Esophagus muscularis mucosa (tissue), 4 donors: ENCODE data around the gene CEP170B. TPM values are rescaled to one million over a fixed set of nuclear protein-coding genes. Genes with fewer than 3 reads are reported as not detected.

Source experiments
- DNase-seq: peaks from one replicate; pipeline ENCODE4 v3.0.0-alpha.2; 2017; ENCODE audit errors: extremely low spot score
- H3K27ac ChIP-seq, 4 donors: fragments of 200-600 bp; sonication (generic); replicated peaks in 1 of 4; 1 replicate in 3 of 4; 2 replicates in 1 of 4; pipeline ENCODE4 v1.5.1; 2016 to 2019; ENCODE audit warnings: mild to moderate bottlenecking in 1 of 4
- H3K27me3 ChIP-seq, 4 donors: fragments of 200-600 bp; sonication (generic); one replicate each; pipeline versions ENCODE4 v1.5.1 to v1.6.0; 2016 to 2019
- H3K36me3 ChIP-seq, 4 donors: fragments of 200-600 bp; sonication (generic); one replicate each; pipeline ENCODE4 v1.5.1; 2016 to 2019
- H3K4me1 ChIP-seq, 4 donors: fragments of 200-600 bp; sonication (generic); one replicate each; pipeline ENCODE4 v1.5.1; 2016 to 2019
- H3K4me3 ChIP-seq, 4 donors: fragments of 200-600 bp; sonication (generic); 1 replicate in 2 of 4; 2 replicates in 2 of 4; pipeline ENCODE4 v1.5.1; 2016 to 2019; ENCODE audit warnings: mild to moderate bottlenecking in 4 of 4, moderate library complexity in 1 of 4
- H3K9me3 ChIP-seq, 4 donors: fragments of 200-600 bp; sonication (generic); 1 replicate in 3 of 4; 2 replicates in 1 of 4; pipeline ENCODE4 v1.5.1; 2016 to 2019
- EP300 ChIP-seq: sonication (generic); formaldehyde crosslinking; IDR thresholded peaks from one replicate; pipeline ENCODE4 v1.6.1; 2017; ENCODE audit warnings: antibody characterized with exemption
- POLR2A ChIP-seq: fragments of 450-650 bp; IDR thresholded peaks from one replicate; pipeline ENCODE4 v1.6.1; 2017; ENCODE audit warnings: antibody characterized with exemption, moderate library complexity, mild to moderate bottlenecking, low read depth
- POLR2AphosphoS5 ChIP-seq, 2 donors: sonication (generic); formaldehyde crosslinking; IDR thresholded peaks; one replicate each; pipeline ENCODE4 v1.6.1; 2017; ENCODE audit warnings: antibody characterized with exemption in 2 of 2
- WGBS: methylation state at CpG from one replicate; pipeline ENCODE4 v1.1.5; 2018; 5-methylcytosine and 5-hydroxymethylcytosine counted together
- intact Hi-C: fragments of 100-400 bp; cut with DNase I; formaldehyde crosslinking; loops from one replicate; pipeline ENCODE4 v1.15.1; 2023
- total RNA-seq, 4 donors: library from RNA; depleted of rRNA; stranded (reverse); fragments of >200 nt; gene quantifications; one replicate each; pipeline versions ENCODE4 v1.1.0 to v1.2.1, GENCODE V29; 2016
- TF ChIP-seq, protein P1 (sequence below), 3 experiments: fragments of 200-600 bp in 2 of 3; fragments of 450-650 bp in 1 of 3; sonication (generic) in 2 of 3; IDR thresholded peaks; one replicate each; pipeline ENCODE4 v1.5.1; 2017 to 2019; ENCODE audit warnings: antibody characterized with exemption in 3 of 3, mild to moderate bottlenecking in 2 of 3, moderate library complexity in 1 of 3

CEP170B gene
- total RNA-seq, 4 donors from 2014 or later, result 24.1 to 70.6 (median 45.7) TPM

DNA sequence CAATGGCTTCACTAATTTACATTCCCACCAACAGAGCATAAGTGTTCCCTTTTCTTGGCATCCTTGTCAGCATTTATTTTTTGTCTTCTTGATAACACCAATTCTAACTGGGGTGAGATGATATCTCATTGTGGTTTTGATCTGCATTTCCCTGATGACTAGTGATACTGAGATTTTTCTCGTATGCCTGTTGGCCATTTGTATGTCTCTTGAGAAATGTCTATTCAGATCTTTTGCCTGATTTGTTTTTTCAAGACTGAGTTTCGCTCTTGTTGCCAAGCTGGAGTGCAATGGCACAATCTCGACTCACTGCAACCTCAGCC, 54.9 kb downstream of the CEP170B start:
- Histone ChIP-seq H3K4me1 (peaks cover 0 to 2% (median 0%) of the 10 kb centered on the region in 4 donors), H3K4me3 (no peak overlapping the region), H3K27ac (no peak overlapping the region), H3K36me3 (no peaks in the 10 kb centered on the region), H3K9me3 (peaks cover 0 to 7% (median 6%) of the 10 kb centered on the region in 4 donors), H3K27me3 (no peaks in the 10 kb centered on the region)
- 65% methylated on average over 3 of the region's 3 CpGs for WGBS
- intact Hi-C loops, result no loop called here
- TF ChIP-seq EP300, result no peak
- no peak for TF ChIP-seq POLR2A
- no peak for TF ChIP-seq POLR2AphosphoS5 (IDR thresholded peaks at IDR 0.05)
- TF ChIP-seq, protein P1, sequence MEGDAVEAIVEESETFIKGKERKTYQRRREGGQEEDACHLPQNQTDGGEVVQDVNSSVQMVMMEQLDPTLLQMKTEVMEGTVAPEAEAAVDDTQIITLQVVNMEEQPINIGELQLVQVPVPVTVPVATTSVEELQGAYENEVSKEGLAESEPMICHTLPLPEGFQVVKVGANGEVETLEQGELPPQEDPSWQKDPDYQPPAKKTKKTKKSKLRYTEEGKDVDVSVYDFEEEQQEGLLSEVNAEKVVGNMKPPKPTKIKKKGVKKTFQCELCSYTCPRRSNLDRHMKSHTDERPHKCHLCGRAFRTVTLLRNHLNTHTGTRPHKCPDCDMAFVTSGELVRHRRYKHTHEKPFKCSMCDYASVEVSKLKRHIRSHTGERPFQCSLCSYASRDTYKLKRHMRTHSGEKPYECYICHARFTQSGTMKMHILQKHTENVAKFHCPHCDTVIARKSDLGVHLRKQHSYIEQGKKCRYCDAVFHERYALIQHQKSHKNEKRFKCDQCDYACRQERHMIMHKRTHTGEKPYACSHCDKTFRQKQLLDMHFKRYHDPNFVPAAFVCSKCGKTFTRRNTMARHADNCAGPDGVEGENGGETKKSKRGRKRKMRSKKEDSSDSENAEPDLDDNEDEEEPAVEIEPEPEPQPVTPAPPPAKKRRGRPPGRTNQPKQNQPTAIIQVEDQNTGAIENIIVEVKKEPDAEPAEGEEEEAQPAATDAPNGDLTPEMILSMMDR (IDR thresholded peaks at IDR 0.05), result no peak
- DNase-seq, result no peak

DNA sequence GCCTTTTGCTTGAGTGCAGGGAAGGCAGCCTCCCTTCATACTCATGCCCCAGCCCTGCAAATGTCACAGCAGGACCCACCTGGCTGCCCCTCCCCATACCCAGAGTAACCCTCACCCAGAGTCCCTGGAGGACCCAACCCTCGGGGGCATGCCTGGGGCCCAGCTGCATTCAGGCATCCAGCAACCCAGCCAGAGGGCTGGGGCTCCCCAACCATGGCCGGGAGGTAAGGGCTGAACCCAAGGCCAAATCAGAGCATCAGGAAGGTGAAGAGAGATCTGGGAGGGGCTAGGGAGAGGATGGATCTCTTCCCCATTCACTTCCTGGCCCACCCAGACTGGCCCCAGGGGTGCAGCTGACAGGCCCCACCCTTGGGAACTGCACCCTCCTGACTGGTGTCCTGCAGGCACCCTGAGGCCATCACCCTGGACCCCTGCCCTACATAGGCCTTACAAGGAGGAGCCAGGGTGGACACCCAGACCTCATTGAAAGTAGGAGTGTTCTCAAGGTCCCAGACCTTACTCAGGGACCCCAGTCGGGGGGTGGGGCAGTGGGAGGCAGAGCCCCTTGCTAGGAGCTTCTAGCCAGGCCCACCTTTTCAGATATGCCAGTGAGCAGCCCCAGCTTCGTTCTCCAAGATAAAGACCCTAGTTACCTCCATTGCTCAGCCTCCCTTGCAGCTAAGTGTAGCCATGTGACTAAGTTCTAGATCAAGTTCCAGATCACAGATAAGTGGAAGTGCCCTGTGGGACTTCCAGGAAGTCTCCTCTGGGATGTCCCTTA, 58.8 kb downstream of the CEP170B start:
- DNase-seq, result no peak
- WGBS, result 88% methylated on average over 1 of the region's 4 CpGs

DNA sequence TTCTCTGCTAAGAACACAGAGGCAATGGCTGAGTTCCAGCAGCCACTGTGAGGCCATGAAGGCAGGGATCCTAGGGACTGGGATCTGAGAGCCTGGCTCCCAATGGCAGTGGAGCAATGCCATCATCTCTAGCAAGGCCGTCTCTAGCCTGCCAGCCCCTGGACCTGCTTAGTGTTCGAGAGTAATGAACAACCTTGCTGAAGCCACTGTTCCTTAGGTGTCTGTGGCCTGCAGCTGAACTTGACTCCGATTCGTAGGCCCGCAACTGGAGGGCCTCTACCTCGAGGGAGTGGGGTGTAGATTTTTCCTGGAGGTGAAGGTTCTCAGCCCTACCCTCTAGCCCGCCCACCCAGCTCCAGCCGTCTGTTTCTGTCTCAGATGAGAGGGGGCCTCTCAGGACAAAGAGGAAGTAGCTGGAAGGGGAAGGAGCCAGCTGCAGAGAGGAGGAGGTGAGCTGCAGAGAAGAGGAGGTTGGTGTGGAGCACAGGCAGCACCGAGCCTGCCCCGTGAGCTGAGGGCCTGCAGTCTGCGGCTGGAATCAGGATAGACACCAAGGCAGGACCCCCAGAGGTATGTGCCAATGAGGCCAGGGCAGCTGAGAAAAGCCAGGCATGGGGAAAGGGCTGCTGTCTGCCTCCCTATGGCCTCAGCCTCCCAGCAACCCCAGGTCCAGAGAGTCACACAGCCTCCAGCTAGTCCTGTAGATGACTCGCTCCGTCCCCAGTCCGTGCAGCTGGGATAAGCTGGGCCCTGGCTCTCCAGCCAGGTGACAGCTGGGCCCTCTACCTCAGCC, 59.5 kb downstream of the CEP170B start, which contains the start of gene PLD4:
PLD4 (plus strand) TSS at position 459 of the 793 bp plus-strand sequence. CDS start 2,262 bp downstream, outside the sequence.
- peaks cover 0 to 7% (median 6%) of the 10 kb centered on the region in 4 donors for H3K9me3 ChIP-seq
- no peak for DNase-seq
- H3K4me1 ChIP-seq, result peaks cover 0 to 4% (median 0%) of the 10 kb centered on the region in 4 donors
- H3K27ac ChIP-seq, result no peak within 1 kb of the TSS
- H3K4me3 ChIP-seq, result no peak within 1 kb of the TSS
- intact Hi-C loops, result no loop called here
- TF ChIP-seq POLR2AphosphoS5 (IDR thresholded peaks at IDR 0.05) (no peak), EP300 (no peak), POLR2A (no peak)
- TF ChIP-seq, protein P1 (IDR thresholded peaks at IDR 0.05), result no peak
- WGBS, result 59% methylated on average over 7 of the region's 14 CpGs
- no peaks in the 10 kb centered on the region for H3K36me3 ChIP-seq
- no peaks in the 10 kb centered on the region for H3K27me3 ChIP-seq

More for the DNA sequence above, 58.8 kb downstream of the CEP170B start:
- Histone ChIP-seq H3K36me3 (no peaks in the 10 kb centered on the region), H3K9me3 (peaks cover 0 to 7% (median 6%) of the 10 kb centered on the region in 4 donors), H3K4me1 (peaks cover 0 to 4% (median 0%) of the 10 kb centered on the region in 4 donors), H3K4me3 (no peak overlapping the region), H3K27me3 (no peaks in the 10 kb centered on the region), H3K27ac (no peak overlapping the region)
- TF ChIP-seq EP300 (no peak), POLR2AphosphoS5 (IDR thresholded peaks at IDR 0.05) (no peak), POLR2A (no peak)
- TF ChIP-seq, protein P1 (IDR thresholded peaks at IDR 0.05), result no peak
- intact Hi-C loops, result no loop called here

DNA sequence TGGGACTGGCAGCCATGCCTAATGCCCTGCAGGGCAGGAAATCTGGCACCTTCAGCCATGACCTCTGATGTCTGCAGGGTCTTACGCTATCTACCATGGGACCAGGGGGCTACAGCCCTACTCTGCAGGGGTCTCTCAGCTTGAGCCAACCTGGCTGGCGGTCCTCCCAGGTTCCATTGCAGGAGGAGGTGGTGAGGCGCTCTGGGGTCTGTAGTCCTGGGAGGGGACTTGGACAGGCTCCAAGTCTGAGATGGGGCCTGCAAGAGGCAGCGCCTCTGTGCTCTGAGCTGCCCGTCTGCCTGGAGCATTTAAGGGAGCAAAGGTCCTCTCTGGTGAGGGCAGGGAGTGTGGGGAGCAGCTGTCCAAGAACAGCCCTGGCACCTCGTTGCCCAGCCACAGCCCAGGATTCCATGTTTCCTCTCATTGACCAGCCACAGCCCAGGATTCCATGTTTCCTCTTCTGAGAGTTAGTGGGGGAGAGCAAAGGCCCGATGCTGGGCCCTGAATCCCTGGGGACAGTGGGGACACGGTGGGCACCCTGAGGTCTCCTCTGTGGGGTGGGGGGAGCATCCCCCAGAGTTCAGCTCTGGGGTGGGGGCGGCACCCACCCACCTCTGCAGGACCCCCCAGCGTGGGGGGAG, 60.3 kb downstream of the CEP170B start:
- 63% methylated on average over 4 of the region's 10 CpGs for WGBS
- Histone ChIP-seq H3K27ac (no peak overlapping the region), H3K36me3 (no peaks in the 10 kb centered on the region), H3K4me3 (no peak overlapping the region), H3K4me1 (peaks cover 0 to 4% (median 0%) of the 10 kb centered on the region in 4 donors), H3K27me3 (no peaks in the 10 kb centered on the region), H3K9me3 (peaks cover 0 to 7% (median 6%) of the 10 kb centered on the region in 4 donors)
- intact Hi-C loops, result no loop called here
- no peak for DNase-seq
- TF ChIP-seq, protein P1 (IDR thresholded peaks at IDR 0.05), result no peak
- TF ChIP-seq POLR2AphosphoS5 (IDR thresholded peaks at IDR 0.05), result no peak
- TF ChIP-seq POLR2A, result no peak
- TF ChIP-seq EP300, result no peak
